ENCODE data around the gene WWOX. TPM values are rescaled to one million over a fixed set of nuclear protein-coding genes. Genes with fewer than 3 reads are reported as not detected.
A peak's percentile ranks its signal among the peaks of the same experiment; 100 is the strongest.

WWOX gene
- total RNA-seq, 1 donor from 2014 or later: 16.1 TPM

- Mint-ChIP-seq H3K27ac (peak overlapping the region; percentile 6), H3K36me3 (ENCODE audit: low read depth) (no peaks in the 10 kb centered on the region), H3K4me3 (no peak overlapping the region), H3K9me3 (peaks cover 3% of the 10 kb centered on the region), H3K27me3 (no peaks in the 10 kb centered on the region), H3K4me1 (peaks cover 3% of the 10 kb centered on the region)
- intact Hi-C loops (cut with micrococcal nuclease): loop anchor here (5.0 kb wide), 1 partner anchor 36 kb away; no protein-coding TSS in a partner anchor
- no peak for DNase-seq
These were observed 738.8 kb downstream of the WWOX start for GRCh38 chr16:78838276-78838675.

DNA sequence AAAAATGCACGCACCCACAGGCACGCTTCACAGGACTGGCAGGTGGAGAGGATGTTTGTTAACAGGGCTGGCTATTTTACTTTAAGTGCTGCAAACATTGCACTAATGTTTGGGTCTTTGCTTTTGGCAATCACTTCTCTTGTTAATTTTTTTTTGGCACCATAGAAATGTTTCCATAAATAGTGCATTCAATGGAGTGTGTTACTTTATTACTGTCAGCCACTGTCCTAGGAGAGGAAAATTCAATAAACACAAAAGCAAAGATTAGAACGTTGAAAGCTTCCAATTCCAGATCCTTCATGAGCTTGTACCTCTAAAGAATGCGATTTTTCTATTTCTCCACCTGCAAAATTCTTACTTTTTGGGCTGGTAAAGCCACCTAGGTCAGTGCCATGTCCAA lies 743.5 kb downstream of the WWOX start:
- no peaks in the 10 kb centered on the region for H3K4me1 Mint-ChIP-seq
- H3K27me3 Mint-ChIP-seq: no peaks in the 10 kb centered on the region
- no peak overlapping the region for H3K4me3 Mint-ChIP-seq
- H3K36me3 Mint-ChIP-seq (ENCODE audit: low read depth): no peaks in the 10 kb centered on the region
- peaks cover 2% of the 10 kb centered on the region for H3K9me3 Mint-ChIP-seq
- no peak for DNase-seq
- intact Hi-C loops (cut with micrococcal nuclease): no loop called here
- H3K27ac Mint-ChIP-seq: no peak overlapping the region

DNA sequence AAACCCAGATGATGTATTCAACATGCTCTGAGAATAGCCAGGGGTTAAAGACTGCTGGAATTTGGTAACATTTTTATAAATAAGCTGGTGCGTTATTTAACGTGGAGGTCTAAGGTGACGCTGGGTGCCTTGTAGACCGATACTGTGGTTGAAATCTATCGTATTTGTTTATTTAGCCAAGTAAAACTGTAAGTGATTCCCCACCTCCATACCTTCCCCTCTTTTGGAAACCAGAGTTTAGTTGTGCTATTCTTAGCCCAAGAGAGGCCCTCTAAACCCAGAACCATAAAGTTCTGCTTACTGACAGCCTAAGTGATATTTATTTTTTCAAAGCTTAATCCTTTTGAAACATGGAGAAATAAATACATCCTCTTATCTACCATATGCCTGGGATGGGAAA lies 744.5 kb downstream of the WWOX start:
- intact Hi-C loops (cut with micrococcal nuclease): no loop called here
- Mint-ChIP-seq H3K4me3 (no peak overlapping the region), H3K9me3 (peaks cover 2% of the 10 kb centered on the region), H3K27ac (no peak overlapping the region), H3K4me1 (no peaks in the 10 kb centered on the region), H3K27me3 (no peaks in the 10 kb centered on the region), H3K36me3 (ENCODE audit: low read depth) (no peaks in the 10 kb centered on the region)
- no peak for DNase-seq

GRCh38 chr16:78844682-78845081 lies 745.2 kb downstream of the WWOX start:
- Mint-ChIP-seq H3K4me1 (no peaks in the 10 kb centered on the region), H3K27me3 (no peaks in the 10 kb centered on the region), H3K27ac (no peak overlapping the region), H3K9me3 (peaks cover 3% of the 10 kb centered on the region), H3K4me3 (no peak overlapping the region), H3K36me3 (ENCODE audit: low read depth) (no peaks in the 10 kb centered on the region)
- intact Hi-C loops (cut with micrococcal nuclease): no loop called here
- no peak for DNase-seq

DNA sequence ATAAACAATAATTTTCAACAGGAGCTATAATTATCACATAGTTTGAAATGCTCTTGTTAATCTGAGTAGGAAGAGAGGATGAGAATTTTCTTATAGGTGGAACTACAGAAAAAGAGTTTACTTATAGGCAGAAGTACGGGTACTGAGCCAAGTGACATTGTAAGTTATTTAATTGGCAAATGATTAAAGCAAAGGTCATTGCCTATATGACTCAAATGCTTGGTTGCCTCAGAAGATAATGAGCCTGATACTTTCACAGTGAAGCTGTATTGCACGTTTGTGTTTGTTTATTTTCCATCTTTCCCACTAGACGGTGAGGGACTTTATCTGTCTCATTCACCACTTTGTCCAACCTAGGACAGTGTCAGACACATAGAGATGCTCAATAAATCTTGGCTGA lies 751.8 kb downstream of the WWOX start:
- peaks cover 3% of the 10 kb centered on the region for H3K9me3 Mint-ChIP-seq
- no peaks in the 10 kb centered on the region for H3K27me3 Mint-ChIP-seq
- no peaks in the 10 kb centered on the region for H3K4me1 Mint-ChIP-seq
- no peak for DNase-seq
- no peaks in the 10 kb centered on the region for H3K36me3 Mint-ChIP-seq (ENCODE audit: low read depth)
- no peak overlapping the region for H3K4me3 Mint-ChIP-seq
- intact Hi-C loops (cut with micrococcal nuclease): no loop called here
- no peak overlapping the region for H3K27ac Mint-ChIP-seq

GRCh38 chr16:78852081-78852635 lies 752.7 kb downstream of the WWOX start:
- no peak overlapping the region for H3K27ac Mint-ChIP-seq
- H3K27me3 Mint-ChIP-seq: no peaks in the 10 kb centered on the region
- no peak for DNase-seq
- H3K9me3 Mint-ChIP-seq: peaks cover 3% of the 10 kb centered on the region
- intact Hi-C loops (cut with micrococcal nuclease): no loop called here
- no peaks in the 10 kb centered on the region for H3K36me3 Mint-ChIP-seq (ENCODE audit: low read depth)
- no peaks in the 10 kb centered on the region for H3K4me1 Mint-ChIP-seq
- no peak overlapping the region for H3K4me3 Mint-ChIP-seq

- intact Hi-C loops (cut with micrococcal nuclease): no loop called here
- no peaks in the 10 kb centered on the region for H3K4me1 Mint-ChIP-seq
- H3K27ac Mint-ChIP-seq: no peak overlapping the region
- no peaks in the 10 kb centered on the region for H3K27me3 Mint-ChIP-seq
- H3K9me3 Mint-ChIP-seq: no peaks in the 10 kb centered on the region
- H3K4me3 Mint-ChIP-seq: no peak overlapping the region
- no peaks in the 10 kb centered on the region for H3K36me3 Mint-ChIP-seq (ENCODE audit: low read depth)
- DNase-seq: no peak
These were observed 762.6 kb downstream of the WWOX start for GRCh38 chr16:78862022-78862421.

- intact Hi-C loops (cut with micrococcal nuclease): no loop called here
- Mint-ChIP-seq H3K27ac (no peak overlapping the region), H3K36me3 (ENCODE audit: low read depth) (no peaks in the 10 kb centered on the region), H3K4me3 (no peak overlapping the region), H3K4me1 (no peaks in the 10 kb centered on the region), H3K9me3 (no peaks in the 10 kb centered on the region), H3K27me3 (no peaks in the 10 kb centered on the region)
- no peak for DNase-seq
These were observed 767.1 kb downstream of the WWOX start for GRCh38 chr16:78866521-78866920.

- H3K36me3 Mint-ChIP-seq (ENCODE audit: low read depth): no peaks in the 10 kb centered on the region
- H3K27me3 Mint-ChIP-seq: no peaks in the 10 kb centered on the region
- H3K4me1 Mint-ChIP-seq: no peaks in the 10 kb centered on the region
- no peak overlapping the region for H3K27ac Mint-ChIP-seq
- intact Hi-C loops (cut with micrococcal nuclease): no loop called here
- H3K9me3 Mint-ChIP-seq: no peaks in the 10 kb centered on the region
- DNase-seq: no peak
- no peak overlapping the region for H3K4me3 Mint-ChIP-seq
These were observed 770.0 kb downstream of the WWOX start for GRCh38 chr16:78869492-78869891.

- DNase-seq: no peak
- no peak overlapping the region for H3K4me3 Mint-ChIP-seq
- H3K36me3 Mint-ChIP-seq (ENCODE audit: low read depth): no peaks in the 10 kb centered on the region
- no peaks in the 10 kb centered on the region for H3K27me3 Mint-ChIP-seq
- no peak overlapping the region for H3K27ac Mint-ChIP-seq
- H3K4me1 Mint-ChIP-seq: no peaks in the 10 kb centered on the region
- intact Hi-C loops (cut with micrococcal nuclease): no loop called here
- no peaks in the 10 kb centered on the region for H3K9me3 Mint-ChIP-seq
These were observed 771.8 kb downstream of the WWOX start for GRCh38 chr16:78871241-78871640.

DNA sequence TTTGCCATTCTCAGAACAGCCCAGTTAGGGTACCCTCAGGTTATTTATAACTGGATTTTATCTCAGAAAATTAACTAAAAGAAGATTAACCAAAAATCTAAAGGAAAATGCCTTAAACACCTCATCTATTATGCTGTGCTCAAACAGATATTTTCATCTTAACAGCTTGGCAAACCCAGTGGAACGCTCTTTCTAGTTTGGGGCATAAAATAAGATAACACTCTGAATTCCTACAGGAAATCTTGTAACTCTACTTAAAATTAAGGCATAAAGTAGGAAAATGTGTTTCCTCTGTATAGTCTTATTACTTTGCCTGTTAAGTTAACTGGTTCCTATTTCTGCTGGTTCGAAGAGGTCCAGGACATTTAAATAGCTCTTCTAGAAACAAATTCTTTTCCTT lies 777.2 kb downstream of the WWOX start:
- DNase-seq: no peak

GRCh38 chr16:78877114-78877655 lies 777.7 kb downstream of the WWOX start:
- no peak for DNase-seq
- peaks cover 2% of the 10 kb centered on the region for H3K4me1 Mint-ChIP-seq
- no peak overlapping the region for H3K27ac Mint-ChIP-seq
- H3K4me3 Mint-ChIP-seq: no peak overlapping the region
- H3K36me3 Mint-ChIP-seq (ENCODE audit: low read depth): no peaks in the 10 kb centered on the region
- intact Hi-C loops (cut with micrococcal nuclease): no loop called here
- H3K27me3 Mint-ChIP-seq: no peaks in the 10 kb centered on the region
- H3K9me3 Mint-ChIP-seq: no peaks in the 10 kb centered on the region

More for the DNA sequence above, 777.2 kb downstream of the WWOX start:
- Mint-ChIP-seq H3K4me3 (no peak overlapping the region), H3K9me3 (no peaks in the 10 kb centered on the region), H3K36me3 (ENCODE audit: low read depth) (no peaks in the 10 kb centered on the region), H3K4me1 (peaks cover 2% of the 10 kb centered on the region), H3K27me3 (no peaks in the 10 kb centered on the region), H3K27ac (no peak overlapping the region)
- intact Hi-C loops (cut with micrococcal nuclease): no loop called here

GRCh38 chr16:78878570-78878969 lies 779.1 kb downstream of the WWOX start:
- Mint-ChIP-seq H3K4me1 (peaks cover 3% of the 10 kb centered on the region), H3K27ac (no peak overlapping the region), H3K9me3 (no peaks in the 10 kb centered on the region), H3K36me3 (ENCODE audit: low read depth) (no peaks in the 10 kb centered on the region), H3K27me3 (no peaks in the 10 kb centered on the region), H3K4me3 (no peak overlapping the region)
- no peak for DNase-seq
- intact Hi-C loops (cut with micrococcal nuclease): no loop called here

GRCh38 chr16:78879011-78879410 lies 779.6 kb downstream of the WWOX start:
- no peak for DNase-seq
- intact Hi-C loops (cut with micrococcal nuclease): no loop called here
- Mint-ChIP-seq H3K27ac (no peak overlapping the region), H3K9me3 (no peaks in the 10 kb centered on the region), H3K4me3 (no peak overlapping the region), H3K4me1 (peaks cover 3% of the 10 kb centered on the region), H3K27me3 (no peaks in the 10 kb centered on the region), H3K36me3 (ENCODE audit: low read depth) (no peaks in the 10 kb centered on the region)

DNA sequence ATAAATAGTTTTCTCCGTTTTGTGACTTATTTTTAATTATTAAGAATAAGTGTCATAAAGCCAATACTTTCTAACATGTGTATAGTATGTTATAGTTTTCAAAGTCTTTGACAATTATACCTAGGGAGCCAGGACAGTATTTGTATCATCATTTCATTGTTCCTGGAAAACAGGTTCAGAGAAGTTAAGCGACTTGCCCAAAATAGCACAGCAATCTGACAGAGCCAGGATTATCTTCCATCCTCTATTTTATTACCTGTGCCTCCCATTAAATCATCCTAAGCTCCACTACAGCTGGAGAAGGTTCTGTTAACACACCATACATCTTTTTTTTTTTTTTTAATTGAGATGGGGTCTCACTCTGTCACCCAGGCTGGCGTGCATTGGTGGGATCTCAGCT lies 782.7 kb downstream of the WWOX start:
- Mint-ChIP-seq H3K4me1 (peaks cover 3% of the 10 kb centered on the region), H3K36me3 (ENCODE audit: low read depth) (no peaks in the 10 kb centered on the region), H3K27me3 (no peaks in the 10 kb centered on the region), H3K4me3 (no peak overlapping the region), H3K27ac (no peak overlapping the region), H3K9me3 (peaks cover 3% of the 10 kb centered on the region)
- no peak for DNase-seq
- intact Hi-C loops (cut with micrococcal nuclease): no loop called here
